ENCODE data around the gene PRC1.
"Not testable (repeated sequence)": the region's sequence is repeated elsewhere in the genome, so short reads cannot be mapped to it uniquely, and the experiment has no call there.

The PRC1 gene

DNA sequence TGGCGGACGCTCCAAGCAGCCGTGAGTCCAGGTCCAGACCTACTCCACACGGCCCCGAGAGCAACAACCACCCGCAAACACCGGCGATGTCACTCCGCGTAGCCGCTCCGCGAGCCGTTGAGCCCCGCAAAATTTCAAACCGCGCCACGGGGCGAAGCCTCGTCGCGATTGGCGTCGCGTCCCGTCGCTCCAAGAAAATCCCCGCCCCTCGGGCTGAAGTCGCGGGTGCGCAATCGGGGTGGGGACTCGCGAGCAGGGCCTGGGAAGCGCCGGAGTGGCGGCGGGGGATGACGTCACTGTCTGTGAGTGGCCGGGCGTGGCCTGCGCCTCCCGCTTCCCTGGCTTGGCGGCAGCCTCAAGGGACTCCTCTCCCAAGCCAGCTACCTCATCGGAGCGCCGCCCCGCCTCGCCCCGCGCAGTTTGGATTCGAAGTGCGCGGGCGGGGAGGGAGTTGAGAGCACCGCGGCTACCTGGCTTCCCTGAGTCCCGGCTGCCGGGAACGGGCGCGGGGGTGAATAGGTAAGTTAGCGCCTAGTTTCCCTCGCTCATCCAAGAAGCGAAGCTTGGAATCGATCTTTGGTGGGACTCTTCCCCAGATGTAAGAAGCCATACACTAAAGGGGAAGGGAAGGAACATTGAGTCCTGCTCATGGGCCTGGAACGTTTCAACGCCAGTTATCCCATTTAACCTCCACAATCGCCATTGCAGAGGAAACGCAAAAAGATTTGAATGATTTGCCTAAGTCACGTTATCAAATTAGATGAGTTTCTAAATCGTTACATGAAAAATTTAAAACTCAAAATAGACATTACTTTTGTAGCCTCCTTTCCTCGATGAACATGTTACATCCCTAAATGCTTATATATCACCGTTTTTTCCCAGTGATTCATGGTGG is at the start of gene PRC1:
PRC1 (minus strand) TSS at position 119 of the 895 bp plus-strand sequence; CDS start at position 1, 118 bp downstream.
- DNase-seq: peak; percentile 94

DNA sequence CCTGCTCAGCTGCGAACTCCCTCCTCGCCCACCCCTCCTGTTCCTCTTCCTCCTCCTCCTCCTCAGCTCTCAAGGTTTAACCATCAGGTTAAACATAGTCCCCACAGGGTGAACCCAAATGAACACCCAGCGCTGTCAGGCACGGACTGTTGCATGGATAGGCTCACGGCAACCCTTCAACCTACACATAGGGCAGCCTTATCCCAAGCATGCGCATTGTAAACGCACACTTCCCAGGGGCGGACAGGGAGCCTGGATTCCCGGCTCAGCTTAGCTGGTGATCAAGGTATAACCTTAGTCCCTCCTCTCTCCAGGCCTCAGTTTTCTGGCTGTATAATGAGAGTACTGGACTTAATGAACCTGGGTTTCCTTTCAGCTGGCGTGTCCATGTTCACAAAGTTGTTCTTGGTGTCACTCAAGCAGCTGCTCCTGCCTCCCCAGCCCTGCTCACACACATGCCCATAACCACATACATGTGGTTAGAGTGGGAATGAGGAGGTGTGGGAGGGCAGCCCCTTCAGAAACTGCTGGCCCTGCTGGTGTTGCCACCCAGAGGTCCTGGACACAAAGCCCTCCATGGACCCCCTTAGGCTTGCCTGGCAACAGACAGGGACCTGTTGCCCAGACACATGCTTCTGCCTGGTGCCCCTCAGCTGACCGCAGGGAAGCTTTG is 49.0 kb upstream of the PRC1 start:
- DNase-seq: no peak

DNA sequence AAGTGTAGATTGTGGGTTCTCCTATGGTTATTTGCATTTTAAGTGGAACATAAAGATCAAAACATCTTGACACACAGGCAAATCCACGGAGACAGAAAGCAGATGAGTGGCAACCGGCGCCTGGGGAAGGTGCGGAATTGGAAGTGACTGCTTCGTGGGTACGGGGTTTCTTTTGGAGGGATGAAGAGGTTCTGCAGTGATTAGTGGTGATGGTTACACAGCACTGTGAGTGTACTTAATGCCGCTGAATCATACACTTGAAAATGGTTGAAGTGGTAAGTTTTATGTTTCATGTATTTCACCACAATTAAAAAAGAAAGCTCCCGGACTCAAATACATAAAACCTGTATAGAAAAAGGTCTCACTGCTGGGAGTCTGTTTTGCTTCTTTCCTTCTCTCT is 46.5 kb upstream of the PRC1 start:
- no peak for DNase-seq

GRCh38 chr15:91039996-91040395 is 45.7 kb upstream of the PRC1 start:
- no peak for DNase-seq

DNA sequence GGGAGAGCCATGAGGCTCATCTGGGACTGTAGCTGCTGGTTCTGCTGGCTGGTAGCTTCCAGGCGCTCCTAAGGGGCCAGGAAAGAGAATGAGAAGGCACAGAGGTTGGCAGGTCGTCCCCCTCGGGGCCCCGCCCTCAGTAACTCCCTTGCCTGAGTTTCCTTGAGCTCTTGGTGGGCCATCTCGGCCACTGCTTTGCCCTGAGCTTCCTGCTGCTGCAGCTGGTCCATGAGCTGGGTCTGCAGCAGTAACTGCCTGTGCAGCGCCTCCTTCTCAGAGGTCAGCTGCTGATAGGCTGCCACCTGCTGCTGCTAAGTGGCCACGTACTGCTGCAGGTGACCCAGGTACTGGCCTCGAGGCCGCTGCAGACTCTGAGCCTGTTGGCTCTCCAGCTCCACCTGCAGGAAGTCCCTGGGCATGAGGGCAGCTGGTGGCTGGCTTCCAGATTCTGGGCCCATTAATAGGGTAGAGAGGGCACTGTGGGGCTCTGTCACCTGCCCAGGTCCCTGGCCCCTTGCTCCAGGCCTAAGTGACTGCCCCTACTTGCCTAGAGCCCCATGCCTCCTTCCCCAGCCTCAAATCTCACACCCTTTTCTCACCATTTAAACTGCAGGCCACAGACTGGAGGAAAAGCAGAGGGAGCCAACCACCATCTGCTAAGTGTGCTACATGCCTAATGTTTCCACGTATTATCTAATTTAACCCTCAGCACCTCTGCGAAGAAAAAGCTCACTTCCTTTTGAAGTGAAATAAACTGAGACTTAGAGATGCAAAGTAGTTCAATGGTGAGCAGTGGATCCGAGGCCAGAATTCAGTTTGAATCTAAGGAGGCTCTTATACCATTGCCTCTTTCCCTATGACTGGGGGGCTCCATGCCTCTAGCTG is 38.8 kb upstream of the PRC1 start:
- peak; percentile 38 for DNase-seq

DNA sequence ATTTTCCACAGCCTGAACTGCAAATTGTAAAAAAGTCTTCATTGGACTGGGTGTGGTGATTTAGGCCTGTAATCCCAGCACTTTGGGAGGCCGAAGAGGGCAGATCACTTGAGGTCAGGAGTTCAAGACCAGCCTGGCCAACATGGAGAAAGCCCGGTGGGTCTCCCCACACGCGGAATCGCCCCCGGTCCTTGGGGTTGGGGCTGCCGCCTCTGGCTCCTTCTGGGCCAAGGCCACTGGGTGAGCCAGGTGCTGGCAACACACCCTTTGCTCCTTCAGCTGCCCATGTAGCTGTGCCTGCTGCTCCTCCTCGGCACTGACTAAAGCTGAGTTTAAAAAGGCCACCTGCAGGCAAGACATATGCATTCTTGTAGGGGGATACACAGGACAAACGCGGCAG is 37.5 kb upstream of the PRC1 start:
- no peak for DNase-seq

GRCh38 chr15:91027677-91028076 is 33.3 kb upstream of the PRC1 start:
- DNase-seq: no peak

- DNase-seq: no peak
Observed at GRCh38 chr15:91023720-91024119, 29.4 kb upstream of the PRC1 start.

DNA sequence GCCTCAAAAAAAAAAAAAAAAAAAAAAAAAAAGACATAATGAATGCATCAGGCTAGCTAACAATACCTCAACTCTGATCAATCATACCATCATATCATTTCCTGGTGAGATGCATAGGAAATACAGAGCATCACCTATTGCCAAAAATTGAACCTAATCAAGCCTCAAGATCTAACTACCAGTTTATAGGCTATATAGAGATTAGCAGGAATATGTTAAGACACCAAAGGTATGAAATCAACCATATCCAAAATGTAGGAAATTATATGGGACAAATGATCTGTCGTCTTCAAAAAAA is 28.4 kb upstream of the PRC1 start:
- no peak for DNase-seq

- peak; percentile 70 for DNase-seq
Observed at GRCh38 chr15:91022075-91022831, 27.9 kb upstream of the PRC1 start, which contains the start of gene VPS33B. VPS33B (minus strand) TSS chr15:91022594; CDS start chr15:91022249, 345 bp downstream.

DNA sequence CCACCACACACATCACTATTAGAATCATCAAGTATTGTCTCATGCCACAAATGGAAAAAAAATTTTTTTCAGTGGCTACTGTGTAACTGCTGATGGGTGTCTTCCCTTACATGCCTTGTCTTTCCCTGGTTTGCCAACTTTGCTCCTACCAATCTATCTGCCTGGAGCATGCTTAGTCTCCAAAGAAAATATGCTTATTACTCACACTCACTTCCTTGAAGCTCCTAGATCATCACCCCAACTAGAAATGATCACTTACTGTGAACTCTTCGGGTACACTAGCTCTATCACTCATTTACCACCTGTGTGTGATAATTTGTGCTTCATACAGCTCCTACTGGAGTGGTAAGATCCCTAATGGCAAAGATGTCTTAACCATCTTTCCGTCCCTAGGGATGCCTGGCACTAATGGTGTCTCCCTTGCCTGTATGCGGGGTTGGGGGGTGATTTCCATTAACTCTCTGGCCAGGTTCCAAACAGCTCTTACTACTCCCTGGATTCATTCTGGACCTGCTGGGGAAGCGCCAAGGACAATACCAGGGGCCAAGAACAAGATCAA is 27.3 kb upstream of the PRC1 start:
- DNase-seq: no peak

DNA sequence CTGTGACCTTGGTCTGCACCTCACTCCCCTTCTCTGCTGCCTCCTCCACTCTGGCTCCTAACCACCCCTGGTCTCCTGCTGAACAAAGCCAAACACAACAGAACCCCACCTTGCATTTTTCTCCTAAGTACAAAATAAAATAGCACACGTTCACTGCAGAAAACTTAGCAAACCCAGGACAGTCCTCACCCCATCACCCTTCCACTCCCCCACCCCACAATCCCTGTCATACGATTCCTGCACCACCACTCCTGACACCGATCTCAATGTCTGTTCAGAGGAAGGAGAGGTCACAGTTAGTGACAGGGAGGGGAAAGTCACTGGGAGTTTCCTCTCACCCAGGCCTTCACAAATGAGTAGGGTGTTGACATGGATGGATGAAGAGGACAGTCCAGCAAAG is 23.8 kb upstream of the PRC1 start:
- no peak for DNase-seq

- DNase-seq: no peak
Observed at GRCh38 chr15:91017716-91018115, 23.4 kb upstream of the PRC1 start.

GRCh38 chr15:91013701-91014100 is 19.4 kb upstream of the PRC1 start:
- DNase-seq: not testable (repeated sequence)

GRCh38 chr15:91007266-91007665 is 12.9 kb upstream of the PRC1 start:
- no peak for DNase-seq

GRCh38 chr15:91001209-91001608 is 6.9 kb upstream of the PRC1 start:
- DNase-seq: no peak

GRCh38 chr15:90998737-90999136 is 4.4 kb upstream of the PRC1 start:
- no peak for DNase-seq

- no peak for DNase-seq
Observed at GRCh38 chr15:90994059-90994416, 297 bp downstream of the PRC1 start.

- DNase-seq: no peak
Observed at GRCh38 chr15:90991587-90992285, 2.6 kb downstream of the PRC1 start.

GRCh38 chr15:90990446-90990845 is 3.9 kb downstream of the PRC1 start:
- DNase-seq: no peak

DNA sequence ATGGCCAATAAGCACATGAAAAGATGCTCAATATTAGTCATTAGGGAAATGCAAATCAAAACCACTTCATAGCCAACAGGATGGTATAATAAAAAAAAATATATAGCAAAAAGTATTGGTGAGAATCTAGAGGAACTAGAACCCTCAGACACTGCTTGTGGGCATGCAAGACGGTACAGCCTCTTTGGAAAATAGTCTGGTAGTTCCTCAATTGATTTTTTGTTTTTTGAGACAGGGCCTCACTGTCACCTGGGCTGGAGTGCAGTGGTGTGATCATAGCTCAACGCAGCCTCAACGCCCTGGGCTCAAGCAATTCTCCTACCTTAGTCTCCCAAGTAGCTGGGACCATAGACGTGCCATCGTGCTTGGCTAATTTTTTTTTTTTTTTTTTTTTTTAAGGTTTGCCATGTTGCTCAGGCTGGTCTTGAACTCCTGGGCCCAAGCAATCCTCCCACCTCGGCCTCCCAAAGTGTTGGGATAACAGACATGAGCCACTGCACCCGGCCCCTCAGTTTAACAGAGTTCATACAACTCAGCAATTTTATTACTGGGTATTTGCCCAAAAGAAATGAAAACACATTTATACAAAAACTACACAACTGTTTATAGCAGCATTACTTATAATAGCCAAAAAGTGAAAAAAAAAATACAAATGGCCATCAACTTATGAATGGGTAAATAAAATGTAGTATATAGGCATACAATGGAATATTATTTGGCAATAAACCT is 5.1 kb downstream of the PRC1 start:
- DNase-seq: no peak
